ENCODE data around the gene CIAO2B. TPM values are rescaled to one million over a fixed set of nuclear protein-coding genes. Genes with fewer than 3 reads are reported as not detected.

CIAO2B gene
- total RNA-seq, 1 experiment from 2014 or later = 83.0 TPM

DNA sequence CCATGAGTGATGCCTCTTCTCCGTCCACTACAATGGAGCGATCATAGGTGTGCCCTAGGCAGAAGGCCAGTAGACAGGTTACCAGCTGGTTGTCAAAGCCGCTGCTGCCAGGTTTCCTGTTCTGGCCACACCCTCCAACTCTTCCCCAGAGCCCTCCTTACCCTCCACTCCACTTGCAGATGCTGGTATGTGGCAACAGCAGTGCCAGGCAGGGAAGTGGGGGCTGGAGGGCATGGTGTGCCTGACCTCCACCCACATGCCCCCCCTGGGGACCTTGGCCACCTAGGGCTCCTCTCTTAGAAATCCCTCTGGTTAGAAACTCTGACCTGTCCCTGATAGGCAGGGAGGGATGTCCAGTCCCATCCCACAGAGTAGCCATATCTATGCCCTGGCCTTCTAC, 10.3 kb downstream of the CIAO2B start:
- H3K23ac ChIP-seq (ENCODE audit: insufficient read length, low read depth, low read length) = no peak overlapping the region
- H2BK20ac ChIP-seq (ENCODE audit: low read depth, low read length, poor library complexity, severe bottlenecking) = no peak overlapping the region
- H4K8ac ChIP-seq (replicated peaks; ENCODE audit: insufficient read length, low read depth, low read length) = no peak overlapping the region
- H3K27ac ChIP-seq (ENCODE audit: insufficient read length, low read depth, low read length) = no peak overlapping the region
- no peak overlapping the region for H2BK5ac ChIP-seq (ENCODE audit: insufficient read length, low read length)
- H2BK15ac ChIP-seq (ENCODE audit: low read depth, low read length) = no peak overlapping the region
- no peaks in the 10 kb centered on the region for H3K4me1 ChIP-seq (ENCODE audit: insufficient read depth, low read length)
- no peaks in the 10 kb centered on the region for H3K79me2 ChIP-seq (ENCODE audit: insufficient read depth, low read length)
- H3K14ac ChIP-seq (ENCODE audit: insufficient read depth, low read length) = no peak overlapping the region
- H2AFZ ChIP-seq (ENCODE audit: low read length) = no peak overlapping the region
- Mint-ChIP-seq H3K4me1 (peaks cover 13 to 15% of the 10 kb centered on the region in 2 experiments), H3K9me3 (no peaks in the 10 kb centered on the region; a peak in 1 of 5 replicates), H3K27ac (no peak overlapping the region), H3K27me3 (ENCODE audit: low read depth) (peaks cover 78% of the 10 kb centered on the region), H3K36me3 (ENCODE audit: insufficient read depth in 1 of 3, low read depth in 3 of 3) (no peaks in the 10 kb centered on the region), H3K4me3 (no peak overlapping the region; a peak in 2 of 5 replicates)
- peaks cover 5% of the 10 kb centered on the region for H3K23me2 ChIP-seq (ENCODE audit: insufficient read length, low read depth, low read length, poor library complexity, severe bottlenecking)
- H3K9me3 ChIP-seq (ENCODE audit: control insufficient read depth, low read depth, low read length) = no peaks in the 10 kb centered on the region
- H2BK12ac ChIP-seq (ENCODE audit: insufficient read length, low read depth, low read length) = no peak overlapping the region
- H3K9ac ChIP-seq (ENCODE audit: extremely low read depth, insufficient read length, low read length) = no peak overlapping the region
- H4K20me1 ChIP-seq (ENCODE audit: control insufficient read depth, insufficient read depth, insufficient read length) = no peaks in the 10 kb centered on the region
- no peak overlapping the region for H2BK120ac ChIP-seq (ENCODE audit: low read depth, low read length, poor library complexity, severe bottlenecking)
- no peak overlapping the region for H3T11ph ChIP-seq (ENCODE audit: low read length)
- TF ChIP-seq, protein P1, sequence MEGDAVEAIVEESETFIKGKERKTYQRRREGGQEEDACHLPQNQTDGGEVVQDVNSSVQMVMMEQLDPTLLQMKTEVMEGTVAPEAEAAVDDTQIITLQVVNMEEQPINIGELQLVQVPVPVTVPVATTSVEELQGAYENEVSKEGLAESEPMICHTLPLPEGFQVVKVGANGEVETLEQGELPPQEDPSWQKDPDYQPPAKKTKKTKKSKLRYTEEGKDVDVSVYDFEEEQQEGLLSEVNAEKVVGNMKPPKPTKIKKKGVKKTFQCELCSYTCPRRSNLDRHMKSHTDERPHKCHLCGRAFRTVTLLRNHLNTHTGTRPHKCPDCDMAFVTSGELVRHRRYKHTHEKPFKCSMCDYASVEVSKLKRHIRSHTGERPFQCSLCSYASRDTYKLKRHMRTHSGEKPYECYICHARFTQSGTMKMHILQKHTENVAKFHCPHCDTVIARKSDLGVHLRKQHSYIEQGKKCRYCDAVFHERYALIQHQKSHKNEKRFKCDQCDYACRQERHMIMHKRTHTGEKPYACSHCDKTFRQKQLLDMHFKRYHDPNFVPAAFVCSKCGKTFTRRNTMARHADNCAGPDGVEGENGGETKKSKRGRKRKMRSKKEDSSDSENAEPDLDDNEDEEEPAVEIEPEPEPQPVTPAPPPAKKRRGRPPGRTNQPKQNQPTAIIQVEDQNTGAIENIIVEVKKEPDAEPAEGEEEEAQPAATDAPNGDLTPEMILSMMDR (conservative IDR thresholded peaks at IDR 0.05) = no peak
- no peak overlapping the region for H4K91ac ChIP-seq (ENCODE audit: insufficient read length, low read depth, low read length)
- H3K4me2 ChIP-seq (ENCODE audit: insufficient read depth, insufficient read length, low read length) = no peak overlapping the region
- H3K56ac ChIP-seq (ENCODE audit: insufficient read length, low read depth, low read length) = no peak overlapping the region
- H3K27me3 ChIP-seq (ENCODE audit: insufficient read depth, low read length) = peaks cover 15% of the 10 kb centered on the region; the same call in 1 of the 2 replicates
- no CpG with 5 or more reads among the region's 3 CpGs for WGBS (ENCODE audit: extremely low coverage, insufficient read length, low lambda C conversion rate)
- H3K79me1 ChIP-seq (ENCODE audit: insufficient read depth, low read depth, low read length, poor library complexity, severe bottlenecking) = no peaks in the 10 kb centered on the region
- DNase-seq = no peak
- H2AK5ac ChIP-seq (ENCODE audit: insufficient read length, low read length) = no peak overlapping the region
- H3K4ac ChIP-seq (ENCODE audit: low read depth, low read length) = no peak overlapping the region
- no peak overlapping the region for H3K18ac ChIP-seq (ENCODE audit: insufficient read length, low read depth, low read length)
- no peak overlapping the region for H4K5ac ChIP-seq (ENCODE audit: insufficient read length, low read depth, low read length)
